Small intestine (tissue), 7 donors: ENCODE data around the gene HPS3. TPM values are rescaled to one million over a fixed set of nuclear protein-coding genes. Genes with fewer than 3 reads are reported as not detected.

Experiments used
- DNase-seq, 2 donors: peaks; one replicate each; pipeline versions ENCODE4 v3.0.0 to v3.0.0-alpha.2; 2013
- FAIRE-seq: peaks from 2 replicates; lab custom pipeline; 2012; peaks lifted over from hg19 to GRCh38; lab: Jason Lieb, UNC
- H3K27ac ChIP-seq, 3 donors: one replicate each; pipeline ENCODE4 v1.5.1; 2013; ENCODE audit warnings: low read length in 2 of 3, mild to moderate bottlenecking in 2 of 3, control low read depth in 1 of 3, inconsistent platforms in 1 of 3, low read depth in 1 of 3, moderate library complexity in 1 of 3
- H3K27me3 ChIP-seq, 3 donors: one replicate each; pipeline ENCODE4 v1.6.1; 2013; ENCODE audit warnings: low read length in 3 of 3, inconsistent platforms in 1 of 3; ENCODE audit not compliant: control insufficient read depth in 3 of 3, insufficient read depth in 3 of 3
- H3K36me3 ChIP-seq, 3 donors: one replicate each; pipeline ENCODE4 v1.6.1; 2013; ENCODE audit warnings: low read length in 3 of 3, inconsistent platforms in 1 of 3, low read depth in 1 of 3, mild to moderate bottlenecking in 1 of 3, moderate library complexity in 1 of 3; ENCODE audit not compliant: control insufficient read depth in 3 of 3, insufficient read depth in 2 of 3
- H3K4me1 ChIP-seq, 3 donors: one replicate each; pipeline ENCODE4 v1.6.1; 2013; ENCODE audit warnings: low read length in 2 of 3, inconsistent platforms in 1 of 3, low read depth in 1 of 3, mild to moderate bottlenecking in 1 of 3, moderate library complexity in 1 of 3; ENCODE audit not compliant: control insufficient read depth in 3 of 3, insufficient read depth in 2 of 3
- H3K4me3 ChIP-seq, 3 donors: one replicate each; pipeline ENCODE4 v1.5.1; 2013; ENCODE audit warnings: low read length in 3 of 3, control low read depth in 1 of 3, inconsistent platforms in 1 of 3, low read depth in 1 of 3, mild to moderate bottlenecking in 1 of 3, moderate library complexity in 1 of 3
- H3K9me3 ChIP-seq, 2 donors: one replicate each; pipeline ENCODE4 v1.6.1; 2013; ENCODE audit warnings: low read depth in 1 of 2, low read length in 1 of 2; ENCODE audit not compliant: control insufficient read depth in 2 of 2, insufficient read depth in 1 of 2
- WGBS, 3 donors: extraction: QIAGEN DNeasy Blood & Tissue Kit; methylation state at CpG; one replicate each; pipeline ENCODE4 v1.1.7; 2013; 5-methylcytosine and 5-hydroxymethylcytosine counted together
- polyA plus RNA-seq, 4 donors: library from polyadenylated mRNA; stranded (reverse) in 3 of 4; unstranded in 1 of 4; fragments of 200-250 nt in 3 of 4; fragments of 120-200 nt in 1 of 4; gene quantifications; one replicate each; pipeline versions ENCODE4 v1.2.1 to v1.2.3, GENCODE V29; 2013
- donor health status: healthy with polysubstance abuse.
- donor health status: control.
- donor health status: control.
- donor health status: Bipolar disorder and iron deficiency.
- donor health status: healthy.

Gene HPS3
- polyA plus RNA-seq, 4 donors: 7.3 to 32.0 (median 10.2) TPM

GRCh38 chr3:149134575-149134974, 5.1 kb downstream of the HPS3 start:
- no peak overlapping the region for H3K4me3 ChIP-seq
- H3K27ac ChIP-seq: peak overlapping the region in 1 of 3 donors; percentile 82
- H3K9me3 ChIP-seq: no peaks in the 10 kb centered on the region
- H3K27me3 ChIP-seq: no peaks in the 10 kb centered on the region
- DNase-seq (peak; percentile 88 to 95), FAIRE-seq (no peak)
- peaks cover 9 to 26% (median 12%) of the 10 kb centered on the region in 3 donors for H3K4me1 ChIP-seq
- 23 to 47% (median 36%) methylated on average over 3 of the region's 3 CpGs for WGBS, 3 donors
- peaks cover 0 to 3% (median 0%) of the 10 kb centered on the region in 3 donors for H3K36me3 ChIP-seq

GRCh38 chr3:149142682-149143081, 13.2 kb downstream of the HPS3 start:
- no peak overlapping the region for H3K4me3 ChIP-seq
- H3K36me3 ChIP-seq: peaks cover 0 to 14% (median 7%) of the 10 kb centered on the region in 3 donors
- FAIRE-seq: no peak
- no peaks in the 10 kb centered on the region for H3K9me3 ChIP-seq
- 67 to 92% (median 86%) methylated on average over 4 of the region's 4 CpGs for WGBS, 3 donors
- no peak overlapping the region for H3K27ac ChIP-seq
- no peak for DNase-seq
- H3K4me1 ChIP-seq: peaks cover 0 to 2% (median 0%) of the 10 kb centered on the region in 3 donors
- H3K27me3 ChIP-seq: no peaks in the 10 kb centered on the region

- Histone ChIP-seq H3K36me3 (peaks cover 4 to 16% (median 9%) of the 10 kb centered on the region in 3 donors), H3K4me3 (no peak overlapping the region), H3K27ac (no peak overlapping the region), H3K27me3 (no peaks in the 10 kb centered on the region), H3K9me3 (no peaks in the 10 kb centered on the region), H3K4me1 (no peaks in the 10 kb centered on the region)
- FAIRE-seq (no peak), DNase-seq (no peak)
- WGBS, 3 donors: 87 to 91% (median 90%) methylated on average over 2 of the region's 2 CpGs
Observed at GRCh38 chr3:149145356-149145755, 15.9 kb downstream of the HPS3 start.

- Histone ChIP-seq H3K4me1 (no peaks in the 10 kb centered on the region), H3K9me3 (no peaks in the 10 kb centered on the region), H3K27ac (peak overlapping the region in 1 of 3 donors; percentile 41), H3K36me3 (peaks cover 4 to 21% (median 9%) of the 10 kb centered on the region in 3 donors), H3K27me3 (no peaks in the 10 kb centered on the region), H3K4me3 (no peak overlapping the region)
- WGBS, 3 donors: 82 to 97% (median 94%) methylated on average over 1 of the region's 1 CpG
- DNase-seq (no peak), FAIRE-seq (no peak)
Observed at GRCh38 chr3:149145974-149146373, 16.5 kb downstream of the HPS3 start.

GRCh38 chr3:149150436-149150835, 21.0 kb downstream of the HPS3 start:
- Histone ChIP-seq H3K36me3 (peaks cover 4 to 20% (median 7%) of the 10 kb centered on the region in 3 donors), H3K4me3 (no peak overlapping the region), H3K9me3 (no peaks in the 10 kb centered on the region), H3K4me1 (no peaks in the 10 kb centered on the region), H3K27ac (no peak overlapping the region), H3K27me3 (no peaks in the 10 kb centered on the region)
- DNase-seq (no peak), FAIRE-seq (no peak)
- WGBS, 3 donors: 96 to 98% (median 97%) methylated on average over 6 of the region's 6 CpGs

GRCh38 chr3:149151843-149152242, 22.4 kb downstream of the HPS3 start:
- WGBS, 3 donors: 77 to 83% (median 78%) methylated on average over 2 of the region's 2 CpGs
- H3K4me3 ChIP-seq: no peak overlapping the region
- H3K27me3 ChIP-seq: no peaks in the 10 kb centered on the region
- no peaks in the 10 kb centered on the region for H3K9me3 ChIP-seq
- H3K36me3 ChIP-seq: peaks cover 4 to 24% (median 5%) of the 10 kb centered on the region in 3 donors
- DNase-seq (no peak), FAIRE-seq (no peak)
- H3K4me1 ChIP-seq: no peaks in the 10 kb centered on the region
- no peak overlapping the region for H3K27ac ChIP-seq

GRCh38 chr3:149152420-149152819, 23.0 kb downstream of the HPS3 start:
- Histone ChIP-seq H3K27me3 (no peaks in the 10 kb centered on the region), H3K4me3 (no peak overlapping the region), H3K4me1 (no peaks in the 10 kb centered on the region), H3K27ac (peak overlapping the region in 1 of 3 donors; percentile 57), H3K36me3 (peaks cover 4 to 27% (median 5%) of the 10 kb centered on the region in 3 donors), H3K9me3 (no peaks in the 10 kb centered on the region)
- FAIRE-seq (no peak), DNase-seq (no peak)
- WGBS, 3 donors: 70 to 79% (median 71%) methylated on average over 2 of the region's 2 CpGs

GRCh38 chr3:149153402-149153801, 24.0 kb downstream of the HPS3 start:
- H3K27ac ChIP-seq: no peak overlapping the region
- H3K9me3 ChIP-seq: no peaks in the 10 kb centered on the region
- DNase-seq (no peak), FAIRE-seq (no peak)
- no peaks in the 10 kb centered on the region for H3K27me3 ChIP-seq
- no peaks in the 10 kb centered on the region for H3K4me1 ChIP-seq
- H3K36me3 ChIP-seq: peaks cover 4 to 27% (median 5%) of the 10 kb centered on the region in 3 donors
- H3K4me3 ChIP-seq: no peak overlapping the region

- H3K36me3 ChIP-seq: peaks cover 4 to 23% (median 22%) of the 10 kb centered on the region in 3 donors
- H3K27me3 ChIP-seq: no peaks in the 10 kb centered on the region
Observed at GRCh38 chr3:149160754-149161300, 31.4 kb downstream of the HPS3 start.

More at GRCh38 chr3:149160754-149161300, 31.4 kb downstream of the HPS3 start:
- Histone ChIP-seq H3K9me3 (no peaks in the 10 kb centered on the region), H3K4me1 (no peaks in the 10 kb centered on the region), H3K27ac (no peak overlapping the region), H3K4me3 (no peak overlapping the region)
- 93 to 97% (median 94%) methylated on average over 4 of the region's 4 CpGs for WGBS, 3 donors
- DNase-seq: no peak
- FAIRE-seq: no peak
